ENCODE results near the gene SPRR2A.
"Not testable (repeated sequence)": the region's sequence is repeated elsewhere in the genome, so short reads cannot be mapped to it uniquely, and the experiment has no call there.

The SPRR2A gene

GRCh38 chr1:153035211-153035610, 22.1 kb downstream of the SPRR2A start:
- Mint-ChIP-seq H3K27ac (no peak overlapping the region), H3K4me3 (no peak overlapping the region)

GRCh38 chr1:153032677-153033308, 24.5 kb downstream of the SPRR2A start:
- Mint-ChIP-seq H3K36me3 (no peaks in the 10 kb centered on the region), H3K27ac (no peak overlapping the region), H3K4me1 (no peaks in the 10 kb centered on the region), H3K4me3 (no peak overlapping the region), H3K9me3 (no peaks in the 10 kb centered on the region), H3K27me3 (peaks cover 10% of the 10 kb centered on the region)

More at GRCh38 chr1:153035211-153035610, 22.1 kb downstream of the SPRR2A start:
- no peaks in the 10 kb centered on the region for H3K9me3 Mint-ChIP-seq
- H3K36me3 Mint-ChIP-seq: no peaks in the 10 kb centered on the region
- no peaks in the 10 kb centered on the region for H3K4me1 Mint-ChIP-seq
- H3K27me3 Mint-ChIP-seq: peaks cover 20% of the 10 kb centered on the region

DNA sequence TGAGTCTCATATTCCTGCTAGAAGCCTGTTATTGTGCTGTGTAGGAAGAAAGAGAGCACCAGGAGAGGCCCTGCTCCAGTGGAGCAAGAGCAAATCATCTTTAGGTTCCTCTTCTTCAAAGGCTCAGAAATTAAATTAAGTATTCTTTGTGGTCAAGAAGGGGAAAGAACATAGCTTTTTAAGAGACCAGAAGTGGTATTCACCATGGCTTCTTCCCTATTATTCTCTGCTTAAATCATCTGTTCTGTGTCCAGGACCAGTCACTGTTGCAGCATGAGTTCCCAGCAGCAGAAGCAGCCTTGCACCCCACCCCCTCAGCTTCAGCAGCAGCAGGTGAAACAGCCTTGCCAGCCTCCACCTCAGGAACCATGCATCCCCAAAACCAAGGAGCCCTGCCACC, 25.2 kb downstream of the SPRR2A start:
- Mint-ChIP-seq H3K9me3 (no peaks in the 10 kb centered on the region), H3K27ac (no peak overlapping the region), H3K27me3 (peaks cover 7% of the 10 kb centered on the region), H3K4me3 (no peak overlapping the region), H3K4me1 (no peaks in the 10 kb centered on the region), H3K36me3 (no peaks in the 10 kb centered on the region)

GRCh38 chr1:153030895-153031294, 26.4 kb downstream of the SPRR2A start, which contains the start of gene SPRR1B:
Gene SPRR1B, plus strand, starts transcription at chr1:153031203. Its CDS starts 1,143 bp downstream, at chr1:153032346.
- peaks cover 9% of the 10 kb centered on the region for H3K27me3 Mint-ChIP-seq
- no peaks in the 10 kb centered on the region for H3K4me1 Mint-ChIP-seq
- no peaks in the 10 kb centered on the region for H3K36me3 Mint-ChIP-seq
- no peak within 1 kb of the TSS for H3K4me3 Mint-ChIP-seq
- H3K27ac Mint-ChIP-seq: no peak within 1 kb of the TSS
- H3K9me3 Mint-ChIP-seq: no peaks in the 10 kb centered on the region

DNA sequence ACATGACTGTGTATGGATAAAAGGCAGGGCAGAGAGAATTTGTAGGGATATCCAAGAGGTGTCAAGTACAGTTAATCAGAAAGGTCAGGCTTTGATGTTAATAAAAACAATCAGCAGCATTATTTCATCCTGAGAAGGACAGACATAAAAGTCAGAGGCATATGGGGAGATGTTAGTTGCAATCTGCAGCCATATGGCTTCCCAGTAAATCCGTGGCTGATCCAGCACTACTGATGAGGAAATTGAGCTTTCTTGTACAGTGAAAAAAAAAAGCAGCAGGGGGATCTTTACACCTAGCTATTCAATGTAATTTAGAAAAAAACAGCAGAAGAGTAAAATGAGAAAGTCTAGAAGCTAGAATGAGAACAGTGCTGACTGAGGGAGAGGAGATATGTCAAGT, 28.5 kb downstream of the SPRR2A start:
- Mint-ChIP-seq H3K27ac (no peak overlapping the region), H3K4me1 (no peaks in the 10 kb centered on the region), H3K36me3 (no peaks in the 10 kb centered on the region), H3K9me3 (no peaks in the 10 kb centered on the region), H3K4me3 (no peak overlapping the region), H3K27me3 (peaks cover 9% of the 10 kb centered on the region)

- Mint-ChIP-seq H3K9me3 (no peaks in the 10 kb centered on the region), H3K27ac (no peak overlapping the region), H3K27me3 (peaks cover 21% of the 10 kb centered on the region), H3K36me3 (no peaks in the 10 kb centered on the region), H3K4me3 (no peak overlapping the region), H3K4me1 (no peaks in the 10 kb centered on the region)
Measured at GRCh38 chr1:153025797-153026196, 31.5 kb downstream of the SPRR2A start.

GRCh38 chr1:153024413-153024812, 32.9 kb downstream of the SPRR2A start:
- Mint-ChIP-seq H3K4me1 (no peaks in the 10 kb centered on the region), H3K4me3 (no peak overlapping the region), H3K36me3 (no peaks in the 10 kb centered on the region), H3K27me3 (peaks cover 25% of the 10 kb centered on the region), H3K27ac (no peak overlapping the region), H3K9me3 (no peaks in the 10 kb centered on the region)

DNA sequence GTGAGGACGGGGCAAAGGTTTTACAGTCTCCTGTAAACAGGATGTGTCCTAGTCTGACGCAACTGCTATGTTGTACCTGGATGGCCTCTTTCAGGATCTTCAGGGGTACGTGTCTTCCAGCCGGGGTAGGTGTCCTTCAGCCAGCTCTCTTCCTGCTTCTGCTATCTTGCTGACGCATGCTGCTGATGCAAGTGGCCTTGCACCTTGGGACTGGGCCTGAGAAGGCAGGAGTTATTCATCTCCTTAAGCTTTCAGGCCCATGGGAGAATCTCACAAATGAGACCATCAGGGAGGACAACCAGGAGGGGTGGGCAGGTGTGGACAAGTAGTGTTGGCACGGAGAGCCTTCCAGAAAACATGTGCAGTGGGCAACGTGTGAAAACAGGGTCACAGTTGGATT, 34.2 kb downstream of the SPRR2A start:
- Mint-ChIP-seq H3K4me3 (no peak overlapping the region), H3K4me1 (no peaks in the 10 kb centered on the region), H3K9me3 (no peaks in the 10 kb centered on the region), H3K27ac (no peak overlapping the region), H3K27me3 (peaks cover 25% of the 10 kb centered on the region), H3K36me3 (no peaks in the 10 kb centered on the region)

DNA sequence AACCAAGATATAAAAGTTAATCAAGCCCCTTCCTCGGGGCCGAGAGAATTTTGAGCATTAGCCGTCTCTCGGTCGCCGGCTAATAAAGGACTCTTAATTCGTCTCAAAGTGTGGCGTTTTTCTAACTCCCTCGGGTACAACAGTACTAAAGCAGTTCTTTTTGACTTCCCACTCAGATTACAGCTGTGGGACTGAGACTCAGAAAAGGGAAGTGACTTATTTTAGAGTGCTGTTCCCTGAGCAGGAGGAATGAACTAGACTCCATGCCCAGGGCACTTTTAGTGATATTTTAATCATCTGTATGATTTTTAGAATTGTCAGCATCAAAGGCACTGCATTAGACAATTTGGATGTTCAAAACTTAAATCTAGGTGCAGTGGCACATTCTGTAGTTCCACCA, 35.0 kb downstream of the SPRR2A start:
- not testable (repeated sequence) for H3K4me1 Mint-ChIP-seq, H3K9me3 Mint-ChIP-seq, H3K4me3 Mint-ChIP-seq, H3K27ac Mint-ChIP-seq, H3K36me3 Mint-ChIP-seq
- peaks cover 28% of the 10 kb centered on the region for H3K27me3 Mint-ChIP-seq

- H3K9me3 Mint-ChIP-seq, H3K4me1 Mint-ChIP-seq, H3K4me3 Mint-ChIP-seq, H3K36me3 Mint-ChIP-seq, H3K27ac Mint-ChIP-seq: not testable (repeated sequence)
- peaks cover 28% of the 10 kb centered on the region for H3K27me3 Mint-ChIP-seq
Measured at GRCh38 chr1:153021829-153022228, 35.5 kb downstream of the SPRR2A start.

GRCh38 chr1:153011235-153011758, 46.0 kb downstream of the SPRR2A start:
- H3K27ac Mint-ChIP-seq, H3K9me3 Mint-ChIP-seq: not testable (repeated sequence)

More at GRCh38 chr1:153011235-153011758, 46.0 kb downstream of the SPRR2A start:
- H3K4me3 Mint-ChIP-seq, H3K36me3 Mint-ChIP-seq, H3K4me1 Mint-ChIP-seq, H3K27me3 Mint-ChIP-seq: not testable (repeated sequence)

Measured in activated naive CD4-positive, alpha-beta T cell treated with anti-CD3 and anti-CD28 coated beads, Interleukin-2, amount 50 U/mL, for 24 hours (primary cell).